ENCODE measurements around the gene ZNF74.
A peak's percentile ranks its signal among the peaks of the same experiment; 100 is the strongest.

The ZNF74 gene

GRCh38 chr22:20432244-20432686 lies 38.3 kb downstream of the ZNF74 start:
- no peak for DNase-seq (ENCODE audit: low spot score)

- DNase-seq (ENCODE audit: low spot score): no peak
Observed at GRCh38 chr22:20433191-20433590, 39.2 kb downstream of the ZNF74 start.

DNA sequence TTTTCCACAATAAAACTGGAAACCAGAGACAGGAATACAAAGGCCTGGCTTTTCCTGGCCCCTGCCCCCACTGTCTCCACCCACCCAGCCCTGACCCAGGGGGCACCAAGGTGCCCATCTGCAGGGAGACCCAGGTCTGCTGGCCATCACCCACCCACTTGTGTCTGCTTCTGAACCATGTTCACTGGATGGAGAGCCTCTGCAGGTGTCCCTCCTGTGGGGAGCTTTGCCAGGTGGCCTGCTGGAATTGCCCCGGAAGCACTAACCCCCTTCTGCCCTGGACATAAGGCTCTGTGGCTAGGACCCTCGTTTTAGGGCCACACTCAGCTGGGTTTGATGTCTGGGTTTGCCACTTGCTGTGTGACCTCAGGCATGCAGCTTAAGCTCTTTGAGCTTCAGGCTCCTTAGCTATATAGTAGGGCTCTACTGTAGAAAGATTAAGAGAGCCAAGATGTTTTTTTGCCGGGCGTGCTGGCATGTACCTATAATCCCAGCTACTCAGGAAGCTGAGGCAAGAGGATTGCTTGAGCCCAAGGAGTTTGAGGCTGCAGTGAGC lies 39.8 kb downstream of the ZNF74 start:
- DNase-seq (ENCODE audit: low spot score): no peak

GRCh38 chr22:20434264-20434751 lies 40.4 kb downstream of the ZNF74 start:
- DNase-seq (ENCODE audit: low spot score): no peak

- DNase-seq (ENCODE audit: low spot score): no peak
Observed at GRCh38 chr22:20434773-20435172, 40.8 kb downstream of the ZNF74 start.

DNA sequence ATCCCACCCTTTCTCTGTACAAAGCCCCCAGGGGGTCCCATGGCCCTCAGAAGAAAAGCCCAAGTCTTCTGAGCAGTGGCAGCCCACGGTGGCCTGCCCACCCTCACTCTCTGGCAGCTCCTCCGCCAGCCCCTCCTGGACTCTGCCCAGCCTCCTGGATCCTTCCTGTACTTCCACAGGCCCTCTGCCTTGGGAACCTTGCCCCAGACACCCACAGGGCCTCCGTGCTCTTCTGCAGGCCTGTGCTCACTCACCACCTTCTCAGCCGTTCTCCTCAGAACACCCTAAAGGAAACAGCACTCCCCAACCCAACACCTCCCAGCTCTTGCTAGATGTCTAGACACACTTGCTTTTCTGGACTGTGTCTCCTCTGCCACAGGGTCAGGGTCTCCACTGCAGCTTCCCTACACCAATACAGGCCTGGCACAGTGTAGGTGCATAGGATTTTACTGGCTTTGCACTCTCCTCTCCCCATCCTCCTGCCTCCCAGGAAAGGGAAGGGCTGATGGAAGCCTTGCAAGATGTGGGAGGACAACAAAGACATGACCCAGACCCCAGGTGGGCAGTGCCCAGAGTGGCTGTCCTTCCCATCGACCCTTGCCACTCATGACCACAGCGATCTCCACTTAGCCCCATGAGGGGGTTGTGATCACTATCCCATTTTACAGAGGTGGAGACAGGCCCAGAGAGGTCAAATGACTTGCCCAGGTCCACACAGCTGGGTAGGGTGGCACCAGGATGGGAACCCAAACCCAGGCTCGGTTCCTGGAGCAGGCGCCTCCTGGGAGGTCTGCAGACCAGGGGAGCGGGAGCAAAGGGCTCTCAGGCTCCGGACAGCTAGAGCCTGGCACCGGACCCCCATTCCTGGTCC lies 41.7 kb downstream of the ZNF74 start:
- DNase-seq (ENCODE audit: low spot score): no peak

DNA sequence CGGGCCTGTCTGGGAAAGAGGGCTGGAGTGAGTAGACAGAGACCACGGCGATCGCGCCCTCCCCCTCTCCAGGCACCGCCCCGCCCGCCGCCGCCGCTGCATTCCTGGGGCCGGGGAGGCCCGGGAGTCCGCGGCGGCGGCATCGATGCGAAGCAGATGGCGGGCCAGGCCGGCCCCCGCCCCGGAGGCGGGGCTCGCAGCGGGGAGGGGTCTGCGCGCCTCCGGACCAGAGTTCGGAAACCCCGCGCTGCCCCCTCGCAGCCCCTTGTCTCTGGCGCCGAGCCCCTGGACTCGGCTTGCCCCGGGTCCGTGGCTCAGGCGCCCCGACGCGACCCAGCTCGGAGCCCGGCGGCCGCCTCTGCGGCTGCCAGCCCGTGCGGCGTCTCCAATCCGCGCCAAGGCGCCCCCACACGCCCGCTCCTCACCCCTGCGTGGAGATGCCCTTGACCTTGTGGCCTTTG lies 42.4 kb downstream of the ZNF74 start:
- DNase-seq (ENCODE audit: low spot score): no peak

DNA sequence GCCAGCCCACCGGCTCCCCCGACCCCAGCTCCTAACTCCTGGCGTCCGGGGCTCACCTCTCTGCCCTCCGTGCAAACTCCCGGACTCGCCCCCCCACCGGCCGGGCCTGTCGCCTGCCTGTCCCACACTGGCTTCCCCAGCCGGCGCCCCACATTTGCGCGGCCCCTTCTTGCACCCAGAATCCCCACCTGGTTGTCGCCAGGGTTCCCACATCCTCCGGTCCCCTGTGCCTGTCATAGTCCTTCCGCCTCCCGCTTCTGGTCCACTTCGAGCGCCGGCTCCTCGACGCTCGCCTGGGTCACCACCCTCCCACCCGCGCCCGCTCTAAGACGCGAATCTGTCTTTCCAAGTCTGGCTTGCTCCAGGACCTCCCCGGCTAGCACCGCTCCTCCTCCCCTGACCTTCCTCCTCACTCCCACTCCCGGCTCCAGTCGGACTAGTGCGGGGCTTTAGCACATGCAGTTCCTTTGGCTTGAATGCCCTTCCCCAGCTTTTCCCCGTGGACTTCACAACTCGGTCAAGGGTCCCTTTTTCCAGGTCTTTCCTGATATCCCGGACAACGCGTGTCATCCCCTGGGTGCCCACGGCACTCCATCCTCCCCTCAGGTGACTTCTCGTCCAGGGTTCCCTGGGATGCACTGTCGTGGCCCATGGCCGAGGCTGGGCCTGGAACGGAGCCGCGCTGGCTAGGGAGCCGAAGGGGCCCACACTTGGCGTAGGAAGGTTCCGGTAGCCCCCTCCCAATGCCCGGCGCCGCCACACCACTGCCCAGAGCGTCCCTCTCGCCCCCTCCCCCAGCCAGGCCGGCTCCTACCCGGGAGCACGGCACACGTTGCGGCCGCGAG lies 43.0 kb downstream of the ZNF74 start:
- peak; percentile 60 for DNase-seq (ENCODE audit: low spot score)

DNA sequence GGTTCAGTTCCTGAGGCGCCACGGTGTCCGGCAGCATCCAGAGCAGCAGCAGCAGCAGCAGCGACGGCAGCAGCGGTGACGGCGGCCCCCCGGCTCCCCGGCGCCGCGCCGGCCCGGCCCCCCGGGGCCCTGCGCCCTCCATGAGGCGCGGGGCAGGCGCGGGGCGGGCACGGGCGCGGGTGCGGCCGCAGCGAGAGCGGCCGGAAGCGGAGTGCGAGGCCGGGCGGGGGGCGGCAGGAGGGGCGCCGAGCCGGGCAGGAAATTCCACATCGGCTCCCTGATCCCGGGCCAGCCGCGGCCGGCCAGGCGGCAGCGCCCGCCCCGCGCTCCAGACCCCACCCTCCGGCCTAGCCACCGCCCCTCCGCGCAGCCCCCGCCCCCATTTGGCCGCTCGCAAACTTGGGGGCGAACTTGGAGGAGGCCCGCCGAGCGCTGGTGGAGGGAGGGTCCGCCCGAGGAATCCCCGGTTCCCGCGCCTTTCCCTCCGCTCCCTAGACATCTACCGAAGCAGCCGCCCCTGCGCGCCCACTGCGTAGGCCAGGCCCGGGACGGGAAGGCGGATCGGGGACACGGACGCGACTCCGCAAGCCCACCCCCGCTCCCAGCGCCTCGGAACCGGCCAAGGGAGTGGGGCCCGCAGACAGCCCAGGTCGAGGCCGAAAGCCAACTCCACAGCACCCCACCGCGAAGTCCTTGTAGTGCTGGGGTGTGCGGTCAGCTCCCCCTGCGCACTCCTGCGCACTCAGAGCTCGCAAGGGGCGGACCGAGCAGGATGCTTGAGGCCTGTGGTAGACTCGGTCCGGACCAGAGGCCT lies 43.9 kb downstream of the ZNF74 start, which contains the start of gene SCARF2:
SCARF2 (minus strand) TSS at position 213 of the 814 bp plus-strand sequence; CDS start at position 142, 71 bp downstream.
- DNase-seq (ENCODE audit: low spot score): peak; percentile 50

DNA sequence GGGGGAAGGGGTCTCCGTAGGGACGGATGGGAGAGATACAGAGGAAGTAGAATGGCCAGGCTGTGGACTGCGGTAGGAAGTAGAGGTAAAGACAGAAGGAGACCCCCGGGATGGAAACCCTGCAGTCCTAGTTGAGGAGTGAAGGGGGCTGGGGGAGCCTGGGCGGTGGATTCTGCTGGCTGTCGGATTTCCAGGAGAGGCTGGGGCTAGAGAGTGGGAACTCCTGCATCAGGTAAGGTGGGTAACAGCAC lies 44.4 kb downstream of the ZNF74 start:
- DNase-seq (ENCODE audit: low spot score): no peak

DNA sequence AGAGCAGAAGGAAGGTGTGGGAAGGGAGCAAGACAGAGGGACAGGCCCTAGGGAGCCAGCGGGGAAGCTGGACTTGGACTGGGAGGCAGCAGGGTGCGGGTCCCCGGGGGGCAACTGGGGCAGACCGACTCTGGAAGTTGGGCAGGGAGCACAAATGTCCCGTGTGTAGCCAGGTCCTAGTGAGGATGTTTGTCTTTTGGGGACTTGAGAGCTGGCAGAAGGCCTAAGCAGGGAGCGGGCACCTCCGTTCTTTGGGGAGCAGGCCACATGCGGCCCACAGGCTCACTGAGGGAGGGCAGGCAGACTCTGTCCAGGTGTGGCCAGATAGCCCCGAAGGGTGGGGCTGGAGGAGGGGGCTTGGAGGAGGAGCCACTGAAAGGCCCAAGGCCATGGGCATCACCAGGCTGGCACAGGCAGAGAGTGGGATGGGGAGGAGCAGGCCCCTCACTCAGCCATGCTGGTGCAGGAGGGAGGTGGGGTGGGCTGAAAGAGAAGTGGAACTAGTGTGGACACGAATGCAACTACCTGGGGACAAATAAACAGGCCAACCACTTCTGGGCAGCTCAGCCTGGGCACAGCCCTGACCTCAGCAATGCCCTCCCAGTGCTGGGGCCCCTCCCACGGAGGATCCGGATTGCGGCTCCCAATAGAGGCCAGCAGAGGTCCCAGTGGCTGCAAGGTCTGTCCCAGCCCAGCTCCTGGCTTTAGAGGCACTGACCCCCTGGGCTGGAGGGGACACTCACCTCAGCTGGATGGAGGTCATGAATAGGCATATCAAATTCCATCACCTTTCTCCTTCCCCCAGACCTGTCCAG lies 44.9 kb downstream of the ZNF74 start:
- DNase-seq (ENCODE audit: low spot score): no peak

GRCh38 chr22:20439556-20439927 lies 45.6 kb downstream of the ZNF74 start:
- DNase-seq (ENCODE audit: low spot score): no peak

DNA sequence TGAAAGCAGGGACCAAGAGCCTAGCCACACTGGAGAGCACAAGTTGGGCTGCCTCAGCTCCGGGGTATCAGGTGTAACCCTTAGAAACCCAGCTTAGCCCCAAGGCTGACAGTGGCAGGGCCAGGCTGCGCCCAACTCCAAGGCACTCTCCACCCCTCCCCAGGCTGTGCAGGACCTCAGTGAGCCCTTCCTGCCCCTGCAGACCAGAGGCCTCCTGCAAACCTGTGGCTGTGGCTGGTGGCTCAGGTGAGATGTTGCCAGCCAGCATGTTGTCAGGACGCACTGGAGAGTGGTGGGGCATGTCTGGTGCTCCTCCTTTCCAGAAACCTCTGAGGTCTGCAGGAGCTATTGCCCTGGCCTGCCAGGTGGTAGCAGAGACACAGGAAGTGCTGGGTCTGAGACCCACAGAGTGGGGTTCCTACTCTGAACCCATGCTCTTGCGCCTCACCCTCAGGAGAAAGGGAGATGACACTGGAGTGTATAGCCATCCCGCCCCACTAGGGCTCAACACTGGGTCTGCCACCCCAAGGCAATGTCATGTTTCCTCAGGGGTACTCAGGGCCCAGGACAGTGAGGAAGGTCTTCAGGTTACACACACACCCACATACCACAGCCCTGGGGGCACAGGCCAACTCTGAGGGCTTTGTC lies 46.1 kb downstream of the ZNF74 start:
- DNase-seq (ENCODE audit: low spot score): no peak

GRCh38 chr22:20440637-20441591 lies 47.0 kb downstream of the ZNF74 start:
- no peak for DNase-seq (ENCODE audit: low spot score)

GRCh38 chr22:20441631-20442484 lies 47.9 kb downstream of the ZNF74 start:
- no peak for DNase-seq (ENCODE audit: low spot score)

DNA sequence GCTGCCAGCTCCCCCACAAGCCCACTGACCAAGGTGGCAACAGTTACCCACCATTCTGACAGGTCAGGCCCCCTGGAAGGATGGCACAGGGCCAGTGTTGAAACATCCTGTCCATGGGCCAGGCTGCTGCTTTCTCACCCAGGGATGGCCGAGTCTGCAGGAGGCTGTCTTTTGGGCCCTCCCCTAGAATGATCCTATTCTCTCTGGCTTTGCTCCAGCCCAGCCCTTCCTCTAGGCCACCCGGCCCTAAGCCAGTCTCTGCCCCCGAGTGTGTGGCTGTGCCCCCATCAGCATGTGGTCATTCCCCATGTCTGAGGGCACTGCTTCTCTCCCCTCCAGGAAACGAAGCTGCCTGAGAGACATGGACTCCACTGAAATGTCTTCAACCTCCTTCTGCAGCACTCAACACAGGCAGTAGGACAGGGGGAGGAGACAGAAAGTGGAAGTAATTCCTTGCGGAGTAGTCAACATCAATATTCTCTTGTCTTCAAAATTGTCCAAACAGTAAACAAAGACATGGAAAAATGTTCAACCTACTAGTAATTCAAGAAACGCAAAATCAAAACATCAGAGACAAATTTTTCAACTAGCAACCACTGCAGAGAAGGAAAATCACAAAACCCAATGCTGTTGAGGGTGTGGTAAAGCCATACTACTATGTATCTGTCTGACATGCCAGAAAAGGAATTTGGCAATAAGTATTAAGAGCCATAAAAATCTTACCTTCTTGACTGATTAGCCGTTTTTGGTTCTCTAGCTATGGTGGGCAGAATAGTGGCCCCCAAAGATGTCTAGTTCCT lies 48.7 kb downstream of the ZNF74 start:
- no peak for DNase-seq (ENCODE audit: low spot score)

DNA sequence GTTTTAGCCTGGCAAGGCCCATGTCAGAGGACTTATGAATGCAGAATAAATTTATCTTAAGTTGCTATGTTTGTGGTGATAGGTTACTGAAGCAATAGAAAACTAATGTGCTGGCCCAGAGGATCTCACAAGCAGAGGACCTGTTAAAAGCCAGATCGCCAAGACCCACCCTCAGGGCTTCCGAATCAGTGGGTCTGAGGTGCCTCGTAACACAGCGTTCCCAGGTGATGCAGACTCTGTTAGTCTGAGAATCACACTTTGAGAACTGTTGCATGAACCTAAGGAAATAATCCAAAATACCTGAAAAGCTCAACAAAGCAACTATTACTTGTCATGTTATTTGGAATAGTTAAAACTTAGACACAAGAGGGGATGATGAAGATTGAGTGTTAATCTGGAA lies 50.4 kb downstream of the ZNF74 start:
- DNase-seq (ENCODE audit: low spot score): no peak
